Stimulated activated naive CD8-positive, alpha-beta T cell treated with anti-CD3 and anti-CD28 coated beads, Interleukin-15, amount 100 ng/mL, for 72 hours (primary cell): ENCODE data around the gene MEOX1.

Experiments used
- ATAC-seq: fragments of 150-1000 bp; cut with Tn5 transposase; 2 replicates; pipeline ENCODE4 v1.10.0; 2021; ENCODE audit warnings: mild to moderate bottlenecking, moderate library complexity
- DNase-seq, 2 donors: peaks; one replicate each; pipeline ENCODE4 v3.0.0; 2021 to 2022
- H3K27ac Mint-ChIP-seq, 2 donors: one replicate each; pipeline ENCODE4 v1.8.0; 2022; ENCODE audit warnings: mild to moderate bottlenecking in 2 of 2, mixed read lengths in 2 of 2, moderate library complexity in 2 of 2
- H3K27me3 Mint-ChIP-seq: one replicate; pipeline ENCODE4 v1.8.0; 2022; ENCODE audit warnings: mixed read lengths
- H3K4me1 Mint-ChIP-seq: one replicate; pipeline ENCODE4 v1.8.0; 2022; ENCODE audit warnings: mild to moderate bottlenecking, mixed read lengths
- H3K4me3 Mint-ChIP-seq, 2 donors: one replicate each; pipeline ENCODE4 v1.8.0; 2022; ENCODE audit warnings: mild to moderate bottlenecking in 2 of 2, mixed read lengths in 2 of 2, moderate library complexity in 1 of 2
- H3K9me3 Mint-ChIP-seq, 2 donors: one replicate each; pipeline ENCODE4 v1.8.0; 2022; ENCODE audit warnings: mixed read lengths in 2 of 2

The MEOX1 gene

DNA sequence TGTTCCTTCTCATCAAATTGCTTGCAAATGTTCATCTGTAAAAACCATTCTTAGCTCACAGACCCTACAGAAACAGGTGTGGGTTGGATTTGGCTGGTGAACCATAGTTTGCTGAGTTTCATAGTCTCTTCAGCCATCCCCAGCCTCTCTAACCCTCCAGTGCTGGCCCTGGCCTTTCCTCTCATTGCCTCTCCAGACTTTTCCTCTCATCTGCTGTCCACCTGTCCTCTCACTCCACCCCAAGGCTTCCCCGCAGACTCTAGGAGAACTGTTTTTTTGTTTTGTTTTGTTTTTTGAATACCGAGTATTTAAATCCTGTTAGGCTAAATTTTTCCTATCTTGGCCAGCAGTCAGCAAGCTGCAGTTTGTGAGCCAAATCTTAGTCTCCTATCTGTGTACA lies 41.1 kb downstream of the MEOX1 start:
- no peak for DNase-seq
- H3K4me3 Mint-ChIP-seq = no peak overlapping the region
- H3K27ac Mint-ChIP-seq = no peak overlapping the region

DNA sequence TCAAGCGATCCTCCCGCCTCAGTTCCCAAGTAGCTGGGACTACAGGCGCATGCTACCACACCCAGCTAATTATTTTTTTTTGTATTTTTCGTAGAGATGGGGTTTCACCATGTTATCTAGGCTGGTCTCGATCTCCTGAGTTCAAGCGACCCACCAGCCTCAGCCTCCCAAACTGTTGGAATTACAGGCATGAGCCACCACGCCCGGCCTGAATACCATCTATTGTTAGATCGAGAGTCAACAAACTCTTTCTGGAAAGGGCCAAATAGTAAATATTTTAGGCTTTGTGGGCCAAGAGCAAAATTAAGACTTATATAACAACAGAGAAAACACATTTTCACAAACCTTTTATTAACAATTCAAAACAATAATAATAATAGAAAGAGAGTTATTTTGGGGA lies 41.6 kb downstream of the MEOX1 start:
- no peak for DNase-seq
- H3K27me3 Mint-ChIP-seq = no peaks in the 10 kb centered on the region
- H3K4me1 Mint-ChIP-seq = no peaks in the 10 kb centered on the region
- no peak overlapping the region for H3K4me3 Mint-ChIP-seq
- no peak overlapping the region for H3K27ac Mint-ChIP-seq
- no peaks in the 10 kb centered on the region for H3K9me3 Mint-ChIP-seq
- no peak for ATAC-seq

More for the DNA sequence above, 41.1 kb downstream of the MEOX1 start:
- no peak for ATAC-seq
- Mint-ChIP-seq H3K9me3 (no peaks in the 10 kb centered on the region), H3K27me3 (no peaks in the 10 kb centered on the region), H3K4me1 (no peaks in the 10 kb centered on the region)

DNA sequence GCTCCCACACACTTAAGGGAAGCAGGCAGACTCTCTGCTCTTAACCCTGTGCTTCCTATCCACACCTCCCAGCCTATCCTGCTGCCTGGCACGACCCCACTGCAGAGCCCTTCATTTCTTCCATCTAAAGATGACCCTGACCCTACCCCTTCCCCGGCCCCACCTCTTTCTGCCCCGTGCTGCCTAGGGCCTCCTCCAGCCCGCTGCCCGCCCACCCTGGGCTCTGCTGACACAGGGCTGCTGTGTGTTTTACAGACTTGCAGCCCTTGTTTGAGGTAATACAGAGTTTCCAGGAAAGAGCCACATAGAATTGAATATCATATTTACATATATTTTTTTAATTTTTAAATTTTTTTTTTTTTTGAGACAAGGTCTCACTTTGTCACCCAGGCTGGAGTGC lies 42.0 kb downstream of the MEOX1 start:
- Mint-ChIP-seq H3K27ac (no peak overlapping the region), H3K4me1 (no peaks in the 10 kb centered on the region), H3K27me3 (no peaks in the 10 kb centered on the region), H3K4me3 (no peak overlapping the region), H3K9me3 (no peaks in the 10 kb centered on the region)
- ATAC-seq (no peak), DNase-seq (no peak)

DNA sequence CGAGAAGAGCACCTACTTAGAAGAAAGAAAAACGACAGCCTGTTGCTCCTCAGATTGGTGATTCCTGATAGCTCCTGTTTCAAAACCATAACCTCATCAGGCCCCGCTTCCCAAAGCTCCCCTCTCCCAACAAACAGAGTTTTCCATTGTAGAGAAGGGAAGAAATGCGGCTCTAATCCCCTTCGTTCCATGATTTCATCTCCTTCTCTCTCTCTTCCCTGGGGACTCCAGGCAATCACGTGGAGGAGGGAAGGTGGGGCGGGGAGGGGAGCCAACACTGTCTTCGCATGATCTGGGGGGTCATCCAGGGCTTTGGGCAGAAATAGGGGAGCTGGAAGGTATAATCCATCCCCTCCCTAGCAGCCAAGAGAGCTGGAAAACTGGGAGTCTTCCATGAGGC lies 43.4 kb downstream of the MEOX1 start:
- Mint-ChIP-seq H3K4me3 (no peak overlapping the region), H3K27me3 (peaks cover 6% of the 10 kb centered on the region), H3K9me3 (no peaks in the 10 kb centered on the region), H3K4me1 (no peaks in the 10 kb centered on the region), H3K27ac (no peak overlapping the region)
- no peak for ATAC-seq
- DNase-seq = no peak

DNA sequence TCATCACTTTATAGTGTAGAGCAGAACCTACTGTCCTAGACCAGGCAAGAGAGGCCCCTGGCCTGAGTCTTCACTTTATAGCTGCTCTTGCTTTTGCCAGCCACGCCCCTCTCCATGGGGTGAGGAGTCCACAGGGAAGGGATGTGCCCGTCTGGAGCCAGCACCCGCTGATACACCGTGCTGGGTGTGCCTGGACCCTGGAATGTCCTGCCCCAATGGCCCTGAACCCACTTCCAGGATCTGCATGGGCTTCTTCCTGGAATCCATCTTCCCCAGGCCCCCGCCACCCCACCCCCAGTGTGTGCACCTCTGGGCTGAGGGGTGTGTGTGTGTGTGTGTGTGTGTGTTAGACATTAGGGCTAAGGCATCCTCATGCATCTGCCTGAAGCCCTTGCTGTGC lies 44.9 kb downstream of the MEOX1 start:
- Mint-ChIP-seq H3K27me3 (peaks cover 6% of the 10 kb centered on the region), H3K27ac (no peak overlapping the region), H3K4me3 (no peak overlapping the region), H3K4me1 (no peaks in the 10 kb centered on the region), H3K9me3 (no peaks in the 10 kb centered on the region)
- DNase-seq (no peak), ATAC-seq (no peak)

DNA sequence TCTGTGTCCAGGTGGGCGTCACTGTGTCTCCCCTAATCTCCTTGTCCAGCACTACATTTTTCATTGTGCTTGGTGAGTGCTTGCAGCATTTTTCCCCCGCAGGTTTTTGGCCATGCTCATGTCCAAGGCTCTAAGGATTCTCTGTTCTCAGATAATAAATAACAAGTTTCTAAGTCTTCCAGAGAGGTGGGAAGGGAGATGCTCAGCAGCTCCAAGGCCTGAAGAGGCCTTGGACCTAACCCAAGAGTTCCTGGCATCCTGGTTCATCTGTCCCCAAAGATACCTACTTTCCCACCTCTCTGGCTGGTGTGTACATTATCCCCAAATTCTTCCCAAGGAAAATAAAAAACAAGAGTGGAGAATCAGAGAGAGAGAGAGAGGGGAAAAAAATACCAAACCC lies 45.3 kb downstream of the MEOX1 start:
- H3K4me1 Mint-ChIP-seq = no peaks in the 10 kb centered on the region
- no peak overlapping the region for H3K4me3 Mint-ChIP-seq
- peaks cover 6% of the 10 kb centered on the region for H3K27me3 Mint-ChIP-seq
- no peak for ATAC-seq
- H3K9me3 Mint-ChIP-seq = no peaks in the 10 kb centered on the region
- no peak for DNase-seq
- H3K27ac Mint-ChIP-seq = peak overlapping the region in 1 of 2 donors; percentile 90

DNA sequence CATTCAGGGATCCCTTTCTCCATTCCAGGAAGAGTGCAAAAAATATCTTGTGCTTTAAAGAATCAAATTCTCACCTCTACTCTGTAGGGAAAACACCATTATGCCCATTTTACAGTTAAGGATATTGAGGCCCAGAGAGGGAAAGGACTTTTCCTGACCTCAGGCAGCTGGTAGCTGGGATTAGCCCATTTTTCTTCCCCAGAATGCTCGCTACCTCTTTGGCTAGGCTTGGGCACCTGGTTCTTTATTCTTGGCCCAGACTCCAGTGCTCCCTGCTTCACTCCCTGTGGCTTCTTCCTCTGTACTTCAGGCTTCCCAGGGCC lies 45.7 kb downstream of the MEOX1 start:
- no peak overlapping the region for H3K4me3 Mint-ChIP-seq
- ATAC-seq = no peak
- no peaks in the 10 kb centered on the region for H3K4me1 Mint-ChIP-seq
- H3K9me3 Mint-ChIP-seq = no peaks in the 10 kb centered on the region
- H3K27ac Mint-ChIP-seq = no peak overlapping the region
- DNase-seq = no peak
- H3K27me3 Mint-ChIP-seq = peaks cover 6% of the 10 kb centered on the region

DNA sequence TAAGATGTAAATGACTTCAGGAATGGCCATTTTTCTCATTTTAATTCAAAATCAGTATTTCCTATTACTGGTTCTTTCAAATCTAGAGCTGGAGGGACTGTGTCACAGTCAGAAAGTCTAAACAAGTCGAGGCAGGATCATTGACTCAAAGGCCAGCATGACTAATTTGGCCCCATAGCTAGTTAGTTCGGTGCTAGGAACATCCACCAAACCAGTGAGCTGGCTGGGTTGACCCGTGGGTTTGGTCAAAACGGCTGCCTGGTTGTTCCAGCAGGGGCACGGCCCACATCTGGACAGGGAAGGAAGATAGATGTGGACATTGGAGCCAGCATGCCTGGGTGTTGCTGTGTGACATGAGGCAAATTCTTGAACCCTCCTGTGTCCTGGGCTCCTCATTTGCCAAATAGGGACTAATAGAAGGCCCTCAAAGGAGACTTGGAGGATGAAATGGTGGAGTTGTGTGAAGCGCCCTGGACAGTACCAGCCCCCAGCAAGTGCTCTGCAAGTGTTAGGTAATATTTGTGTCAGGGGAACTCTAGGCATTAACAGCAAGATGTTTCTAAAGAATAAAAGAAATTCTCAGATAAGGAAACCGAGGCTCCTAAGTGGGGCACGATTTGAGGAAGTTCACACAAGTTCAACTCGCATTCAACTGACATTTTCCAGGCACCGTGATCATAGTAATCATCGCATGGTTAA lies 46.2 kb downstream of the MEOX1 start:
- DNase-seq (no peak), ATAC-seq (no peak)
- peaks cover 6% of the 10 kb centered on the region for H3K27me3 Mint-ChIP-seq
- no peaks in the 10 kb centered on the region for H3K4me1 Mint-ChIP-seq
- no peak overlapping the region for H3K27ac Mint-ChIP-seq
- no peaks in the 10 kb centered on the region for H3K9me3 Mint-ChIP-seq
- no peak overlapping the region for H3K4me3 Mint-ChIP-seq

DNA sequence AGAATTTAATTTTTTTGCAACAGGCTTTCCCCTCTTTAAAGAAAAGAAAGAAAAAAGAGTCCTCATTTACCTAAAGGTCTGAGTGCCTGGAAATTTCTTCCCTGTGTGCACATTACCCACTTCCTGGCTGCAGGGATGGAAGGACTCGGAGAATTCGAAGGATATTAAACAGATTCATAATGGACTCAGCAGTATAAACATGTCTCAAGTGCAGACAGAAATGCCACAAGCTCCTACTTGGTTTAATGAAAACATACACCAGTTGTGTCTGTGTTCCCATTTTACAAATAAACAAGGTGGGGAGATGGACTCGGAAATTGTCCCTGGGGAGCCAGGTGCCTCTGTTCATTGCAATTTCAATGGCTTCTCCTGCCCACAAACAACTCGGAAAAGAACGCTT lies 47.2 kb downstream of the MEOX1 start:
- no peaks in the 10 kb centered on the region for H3K4me1 Mint-ChIP-seq
- H3K27me3 Mint-ChIP-seq = peaks cover 6% of the 10 kb centered on the region
- no peak overlapping the region for H3K27ac Mint-ChIP-seq
- H3K9me3 Mint-ChIP-seq = no peaks in the 10 kb centered on the region
- no peak for DNase-seq
- no peak for ATAC-seq
- H3K4me3 Mint-ChIP-seq = no peak overlapping the region

DNA sequence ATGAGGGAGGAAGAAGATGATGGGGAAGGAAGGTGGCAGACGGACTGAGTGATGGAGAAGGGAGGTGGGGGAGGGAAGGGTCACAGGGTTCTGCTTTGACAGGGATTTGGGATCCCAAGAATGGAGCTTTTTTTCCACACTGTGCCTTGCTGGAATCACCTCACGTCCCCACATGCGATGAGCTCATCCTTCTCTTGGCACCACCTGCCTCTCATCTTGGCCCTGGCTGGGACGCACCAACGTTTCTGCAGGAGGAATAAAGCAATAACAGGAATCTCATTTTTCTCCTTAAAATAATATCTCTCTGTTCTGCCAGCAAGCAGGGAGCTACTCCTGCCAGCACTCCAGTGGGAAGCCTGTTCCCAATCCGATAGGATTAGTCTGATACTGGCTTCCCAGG lies 47.8 kb downstream of the MEOX1 start:
- H3K27me3 Mint-ChIP-seq = peaks cover 6% of the 10 kb centered on the region
- H3K4me1 Mint-ChIP-seq = no peaks in the 10 kb centered on the region
- no peak for ATAC-seq
- H3K9me3 Mint-ChIP-seq = no peaks in the 10 kb centered on the region
- no peak overlapping the region for H3K4me3 Mint-ChIP-seq
- H3K27ac Mint-ChIP-seq = no peak overlapping the region
- no peak for DNase-seq

DNA sequence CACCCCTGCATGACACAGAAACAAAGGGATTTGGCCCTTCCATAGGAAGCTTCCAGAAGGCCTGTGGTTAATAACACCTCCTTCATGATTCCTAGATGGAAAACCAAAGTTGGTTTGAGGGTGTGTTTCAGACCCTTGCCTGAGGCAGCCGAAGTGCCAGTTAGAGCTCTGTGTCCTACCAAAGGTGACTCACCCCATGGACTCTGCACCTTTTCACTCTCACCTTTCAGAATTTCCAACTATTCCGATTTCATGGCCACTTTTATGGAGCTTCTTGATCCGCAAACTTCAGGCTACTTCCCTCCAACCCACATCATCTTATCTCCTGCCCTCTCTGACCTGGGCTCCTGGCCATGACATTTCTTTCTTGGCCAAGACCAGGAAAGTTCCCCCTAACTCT lies 49.2 kb downstream of the MEOX1 start:
- peaks cover 6% of the 10 kb centered on the region for H3K27me3 Mint-ChIP-seq
- no peak overlapping the region for H3K4me3 Mint-ChIP-seq
- ATAC-seq (no peak), DNase-seq (no peak)
- H3K9me3 Mint-ChIP-seq = no peaks in the 10 kb centered on the region
- no peaks in the 10 kb centered on the region for H3K4me1 Mint-ChIP-seq
- no peak overlapping the region for H3K27ac Mint-ChIP-seq

DNA sequence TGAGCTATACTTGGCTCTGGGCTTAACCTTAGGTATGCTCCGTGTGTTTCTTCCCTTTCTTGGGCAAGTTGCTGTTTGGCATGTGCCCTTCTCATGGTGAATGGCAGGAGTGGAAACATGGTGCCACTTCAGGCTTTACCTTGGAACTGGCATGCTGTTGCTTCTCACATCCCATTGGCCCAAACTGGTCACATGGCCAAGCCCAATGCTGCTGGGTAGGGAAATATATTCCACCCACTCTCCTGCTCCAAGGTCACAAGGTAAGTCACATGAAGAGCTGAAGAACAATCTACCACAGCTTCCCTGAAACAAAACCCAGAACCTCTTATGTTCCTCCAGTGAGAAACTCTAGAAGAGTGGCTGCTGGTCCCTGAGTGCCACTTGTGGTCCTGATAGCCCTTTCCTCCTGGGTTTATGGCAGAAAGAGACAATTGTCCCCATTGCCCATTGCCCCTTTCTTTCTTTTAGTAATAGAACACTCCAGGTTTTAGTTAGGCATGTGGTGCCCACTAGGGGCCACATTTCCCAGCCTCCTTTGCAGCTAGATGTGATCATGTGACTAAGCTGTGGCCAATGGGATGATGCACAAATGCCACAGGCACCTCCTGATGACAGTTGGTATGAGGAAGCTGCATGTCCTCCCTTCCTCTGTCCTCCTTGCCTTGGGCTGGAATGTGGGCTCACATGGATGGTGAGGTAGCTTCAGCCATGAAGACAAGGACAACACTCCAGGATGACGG lies 50.3 kb downstream of the MEOX1 start:
- no peaks in the 10 kb centered on the region for H3K9me3 Mint-ChIP-seq
- no peaks in the 10 kb centered on the region for H3K4me1 Mint-ChIP-seq
- ATAC-seq (no peak), DNase-seq (no peak)
- peaks cover 6% of the 10 kb centered on the region for H3K27me3 Mint-ChIP-seq
- H3K4me3 Mint-ChIP-seq = no peak overlapping the region
- peak overlapping the region in 1 of 2 donors; percentile 12 for H3K27ac Mint-ChIP-seq

DNA sequence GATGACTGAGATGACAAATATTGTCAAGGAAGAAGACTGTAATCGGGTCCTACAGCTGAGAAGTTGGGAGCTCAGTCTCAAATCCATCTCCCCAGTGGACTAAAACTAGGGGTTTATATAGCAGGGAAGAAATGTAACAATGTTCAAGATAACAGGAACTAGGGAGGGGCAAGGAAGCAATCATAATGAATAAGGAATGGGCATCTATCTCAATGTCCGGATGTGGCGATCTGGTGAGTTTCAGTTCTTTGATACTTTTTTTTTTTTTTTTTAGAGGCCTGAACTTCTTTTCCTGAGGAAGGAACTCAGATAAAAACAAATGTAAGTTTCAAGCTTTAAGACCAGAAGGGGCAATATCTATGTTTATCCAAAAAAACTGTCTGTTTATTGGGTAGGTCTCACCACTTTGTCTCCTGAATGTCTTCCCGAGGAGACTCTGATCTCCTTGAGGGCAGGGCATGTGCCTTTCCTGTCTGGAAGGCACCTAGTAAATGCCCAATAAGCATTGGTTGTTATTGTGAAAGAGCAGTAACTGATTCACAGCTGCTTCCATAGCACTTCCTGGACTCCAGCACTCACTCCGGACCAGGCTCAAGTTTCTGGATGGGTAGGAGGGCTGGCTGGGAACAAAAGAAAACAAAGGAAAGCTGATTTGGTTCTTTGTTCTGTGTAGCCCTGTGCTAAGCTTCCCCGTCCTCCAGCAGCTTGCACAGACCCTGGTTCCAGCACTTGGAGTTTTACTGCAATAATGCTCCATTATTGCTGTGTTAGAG lies 51.9 kb downstream of the MEOX1 start:
- H3K27ac Mint-ChIP-seq = no peak overlapping the region
- ATAC-seq (no peak), DNase-seq (no peak)
- H3K4me3 Mint-ChIP-seq = no peak overlapping the region
- H3K27me3 Mint-ChIP-seq = peaks cover 14% of the 10 kb centered on the region
- no peaks in the 10 kb centered on the region for H3K9me3 Mint-ChIP-seq
- H3K4me1 Mint-ChIP-seq = no peaks in the 10 kb centered on the region

DNA sequence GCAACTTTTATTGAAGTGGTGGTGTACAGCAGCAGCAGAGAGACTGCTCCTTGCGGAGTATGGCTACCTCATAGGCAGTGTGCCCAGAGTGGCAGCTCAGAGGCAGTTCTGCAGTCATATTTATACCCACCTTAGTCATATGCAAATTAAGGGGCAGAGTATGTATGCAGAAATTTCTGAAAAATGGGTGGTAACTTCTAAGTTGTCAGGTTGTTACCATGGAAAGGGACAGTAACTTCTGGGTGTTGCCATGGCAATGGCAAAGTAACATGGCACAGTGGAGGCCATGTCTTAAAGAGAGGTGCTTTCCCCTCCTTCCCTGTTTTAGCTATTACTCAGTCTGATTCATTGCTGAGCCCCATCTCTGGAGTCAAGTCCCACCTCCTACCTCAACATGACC lies 53.4 kb downstream of the MEOX1 start:
- DNase-seq (peak; percentile 46 to 81), ATAC-seq (peak; percentile 98)
- H3K27ac Mint-ChIP-seq = peak overlapping the region in 1 of 2 donors; percentile 94
- no peak overlapping the region for H3K4me3 Mint-ChIP-seq
- no peaks in the 10 kb centered on the region for H3K9me3 Mint-ChIP-seq
- no peaks in the 10 kb centered on the region for H3K4me1 Mint-ChIP-seq
- peaks cover 8% of the 10 kb centered on the region for H3K27me3 Mint-ChIP-seq

DNA sequence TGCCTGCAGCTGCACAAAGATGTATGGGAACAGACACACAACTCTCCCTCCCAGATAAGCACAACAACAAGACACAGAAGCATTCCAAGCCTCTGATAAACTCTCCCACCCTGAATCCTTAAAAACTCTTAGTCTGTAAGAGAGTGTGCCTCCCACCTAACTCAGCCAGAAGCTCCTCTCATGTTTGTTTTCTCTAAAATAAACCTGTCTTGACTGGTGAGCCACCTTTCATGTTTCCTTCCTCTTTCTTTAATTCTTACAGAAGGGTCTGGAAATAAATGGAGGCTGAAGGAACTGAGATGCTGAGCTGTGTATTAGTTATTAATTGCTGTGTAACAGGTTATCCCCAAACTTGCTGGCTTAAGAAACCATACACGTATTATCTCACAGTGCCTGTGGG lies 57.2 kb downstream of the MEOX1 start:
- Mint-ChIP-seq H3K4me1 (no peaks in the 10 kb centered on the region), H3K27ac (no peak overlapping the region), H3K27me3 (peaks cover 8% of the 10 kb centered on the region), H3K4me3 (no peak overlapping the region), H3K9me3 (no peaks in the 10 kb centered on the region)
- no peak for DNase-seq
- no peak for ATAC-seq

DNA sequence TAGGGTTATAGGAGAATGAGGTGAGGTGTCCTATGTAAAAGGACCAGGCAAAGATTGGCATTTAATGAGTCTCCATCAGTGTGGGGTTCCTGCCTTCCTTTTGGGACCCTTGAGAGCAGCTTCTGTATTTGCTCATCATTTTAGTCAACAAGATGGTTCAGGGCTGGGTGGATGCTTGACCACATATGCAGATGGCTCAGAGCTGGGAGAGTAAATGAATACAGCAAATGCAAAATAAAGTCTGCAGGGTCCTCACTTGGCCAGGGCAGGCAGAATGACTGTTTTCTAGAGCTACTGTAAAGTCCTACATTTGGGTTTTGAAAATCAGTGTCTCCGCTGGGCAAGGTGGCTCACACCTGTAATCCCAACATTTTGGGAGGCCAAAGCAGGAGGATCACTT lies 58.4 kb downstream of the MEOX1 start:
- Mint-ChIP-seq H3K9me3 (no peaks in the 10 kb centered on the region), H3K4me1 (no peaks in the 10 kb centered on the region), H3K4me3 (no peak overlapping the region), H3K27ac (peak overlapping the region in 1 of 2 donors; percentile 12), H3K27me3 (peaks cover 8% of the 10 kb centered on the region)
- DNase-seq (no peak), ATAC-seq (no peak)
